AG04449 (cell line): ENCODE results near the gene EWSR1.

Experiments
- CTCF ChIA-PET: fragments of 350-600 bp; formaldehyde crosslinking; extraction: SDS; loops from one replicate; lab custom pipeline; 2021; ENCODE audit warnings: antibody characterized with exemption; lab: Yijun Ruan, JAX
- POLR2A ChIA-PET: fragments of 400-600, 350-600 bp; formaldehyde crosslinking; extraction: SDS; loops from one replicate; lab custom pipeline; 2020; ENCODE audit warnings: antibody characterized with exemption, inconsistent platforms; lab: Yijun Ruan, JAX
- DNase-seq: peaks from one replicate; pipeline ENCODE4 v3.0.0-alpha.2; 2010; ENCODE audit warnings: low read depth, low spot score
- H3K4me3 ChIP-seq: 2 replicates; pipeline ENCODE4 v1.5.1; 2011; ENCODE audit warnings: low read depth, mild to moderate bottlenecking, control low read depth, low read length
- CTCF ChIP-seq: IDR thresholded peaks from one replicate; pipeline ENCODE4 v1.5.1; 2011; ENCODE audit warnings: mild to moderate bottlenecking, moderate library complexity, low read length, control low read depth, inconsistent platforms; ENCODE audit not compliant: insufficient read depth; ENCODE audit errors: missing control alignments

EWSR1 gene

GRCh38 chr22:29260601-29261315 lies 7.3 kb upstream of the EWSR1 start:
- DNase-seq: no peak
- CTCF ChIA-PET: interaction anchor here (2.1 to 2.8 kb wide), 2 partner anchors 12 to 15 kb away, joined by 8 to 9 read pairs; no protein-coding TSS in a partner anchor
- TF ChIP-seq CTCF: no peak
- POLR2A ChIA-PET: no interaction called here
- no peak overlapping the region for H3K4me3 ChIP-seq

- POLR2A ChIA-PET: no interaction called here
- CTCF ChIA-PET: interaction anchor here (4.2 kb wide), 1 partner anchor 18 kb away, joined by 25 read pairs; no protein-coding TSS in a partner anchor
- no peak overlapping the region for H3K4me3 ChIP-seq
- TF ChIP-seq CTCF: no peak
- no peak for DNase-seq
Measured at GRCh38 chr22:29263791-29264276, 4.2 kb upstream of the EWSR1 start.

GRCh38 chr22:29265305-29265704 lies 2.8 kb upstream of the EWSR1 start:
- ChIA-PET CTCF (interaction anchor here (1.3 to 4.2 kb wide), 2 partner anchors 16 to 20 kb away, joined by 5 to 25 read pairs; no protein-coding TSS in a partner anchor), POLR2A (no interaction called here)
- no peak for TF ChIP-seq CTCF
- DNase-seq: no peak
- no peak overlapping the region for H3K4me3 ChIP-seq

- CTCF ChIA-PET: interaction anchor here (4.2 kb wide), 1 partner anchor 20 kb away, joined by 25 read pairs; no protein-coding TSS in a partner anchor
- POLR2A ChIA-PET: interaction anchor here (0.6 kb wide), 1 partner anchor 47 kb away, joined by 3 read pairs; no protein-coding TSS in a partner anchor
- no peak for DNase-seq
- TF ChIP-seq CTCF: no peak
- no peak overlapping the region for H3K4me3 ChIP-seq
Measured at GRCh38 chr22:29265929-29266328, 2.1 kb upstream of the EWSR1 start.

GRCh38 chr22:29266564-29267461 lies 1.3 kb upstream of the EWSR1 start:
- DNase-seq: no peak
- CTCF ChIA-PET: interaction anchor here (1.2 to 4.2 kb wide), 2 partner anchors 19 to 21 kb away, joined by 4 to 25 read pairs; no protein-coding TSS in a partner anchor

More at GRCh38 chr22:29266564-29267461, 1.3 kb upstream of the EWSR1 start:
- TF ChIP-seq CTCF: no peak
- H3K4me3 ChIP-seq: peak overlapping the region; percentile 89
- POLR2A ChIA-PET: interaction anchor here (0.6 kb wide), 1 partner anchor 17 kb away, joined by 3 read pairs; no protein-coding TSS in a partner anchor
